ENCODE data around the gene SCN5A.

Gene SCN5A

GRCh38 chr3:38623539-38623938 is 25.9 kb downstream of the SCN5A start:
- no peak; the same call in 2 of the 3 replicates for ATAC-seq

GRCh38 chr3:38622336-38622735 is 27.2 kb downstream of the SCN5A start:
- TF ChIP-seq TOX (CRISPR knock-in tag; IDR thresholded peaks at IDR 0.05; ENCODE audit: borderline replicate concordance) (no peak), ZFP3 (CRISPR knock-in tag; IDR thresholded peaks at IDR 0.05) (no peak), RARB (CRISPR knock-in tag; IDR thresholded peaks at IDR 0.05) (no peak)
- no peak for ATAC-seq

More at GRCh38 chr3:38623539-38623938, 25.9 kb downstream of the SCN5A start:
- TF ChIP-seq ZFP3 (CRISPR knock-in tag; IDR thresholded peaks at IDR 0.05), result no peak
- no peak for TF ChIP-seq CREB5 (CRISPR knock-in tag; IDR thresholded peaks at IDR 0.05; ENCODE audit: low read depth)
- TF ChIP-seq ZNF8 (CRISPR knock-in tag; IDR thresholded peaks at IDR 0.05), result no peak
- TF ChIP-seq TOX (CRISPR knock-in tag; IDR thresholded peaks at IDR 0.05; ENCODE audit: borderline replicate concordance), result no peak
- no peak for TF ChIP-seq GLIS3 (CRISPR knock-in tag; IDR thresholded peaks at IDR 0.05)
- no peak for TF ChIP-seq PPARA (CRISPR knock-in tag; IDR thresholded peaks at IDR 0.05; ENCODE audit: borderline replicate concordance)
- TF ChIP-seq ZNF565 (CRISPR knock-in tag; conservative IDR thresholded peaks at IDR 0.05; ENCODE audit: low read depth), result no peak
- no peak for TF ChIP-seq ISL1 (CRISPR knock-in tag; IDR thresholded peaks at IDR 0.05)
- no peak for TF ChIP-seq CSDC2 (CRISPR knock-in tag; IDR thresholded peaks at IDR 0.05)

- ATAC-seq, result no peak
- TF ChIP-seq ZC3H10 (CRISPR knock-in tag; IDR thresholded peaks at IDR 0.05), result no peak
- TF ChIP-seq ESRRG (CRISPR knock-in tag; IDR thresholded peaks at IDR 0.05), result no peak
- no peak for TF ChIP-seq TOX (CRISPR knock-in tag; IDR thresholded peaks at IDR 0.05; ENCODE audit: borderline replicate concordance)
Observed at GRCh38 chr3:38620236-38620635, 29.3 kb downstream of the SCN5A start.

- no peak for ATAC-seq
Observed at GRCh38 chr3:38618343-38618742, 31.1 kb downstream of the SCN5A start.

More at GRCh38 chr3:38618343-38618742, 31.1 kb downstream of the SCN5A start:
- TF ChIP-seq TOX (CRISPR knock-in tag; IDR thresholded peaks at IDR 0.05; ENCODE audit: borderline replicate concordance), result no peak
- TF ChIP-seq SNAI2 (CRISPR knock-in tag; IDR thresholded peaks at IDR 0.05), result no peak
- no peak for TF ChIP-seq TCF4 (CRISPR knock-in tag; IDR thresholded peaks at IDR 0.05; ENCODE audit: borderline replicate concordance)
- TF ChIP-seq ESRRG (CRISPR knock-in tag; IDR thresholded peaks at IDR 0.05), result no peak
- TF ChIP-seq, protein P1, sequence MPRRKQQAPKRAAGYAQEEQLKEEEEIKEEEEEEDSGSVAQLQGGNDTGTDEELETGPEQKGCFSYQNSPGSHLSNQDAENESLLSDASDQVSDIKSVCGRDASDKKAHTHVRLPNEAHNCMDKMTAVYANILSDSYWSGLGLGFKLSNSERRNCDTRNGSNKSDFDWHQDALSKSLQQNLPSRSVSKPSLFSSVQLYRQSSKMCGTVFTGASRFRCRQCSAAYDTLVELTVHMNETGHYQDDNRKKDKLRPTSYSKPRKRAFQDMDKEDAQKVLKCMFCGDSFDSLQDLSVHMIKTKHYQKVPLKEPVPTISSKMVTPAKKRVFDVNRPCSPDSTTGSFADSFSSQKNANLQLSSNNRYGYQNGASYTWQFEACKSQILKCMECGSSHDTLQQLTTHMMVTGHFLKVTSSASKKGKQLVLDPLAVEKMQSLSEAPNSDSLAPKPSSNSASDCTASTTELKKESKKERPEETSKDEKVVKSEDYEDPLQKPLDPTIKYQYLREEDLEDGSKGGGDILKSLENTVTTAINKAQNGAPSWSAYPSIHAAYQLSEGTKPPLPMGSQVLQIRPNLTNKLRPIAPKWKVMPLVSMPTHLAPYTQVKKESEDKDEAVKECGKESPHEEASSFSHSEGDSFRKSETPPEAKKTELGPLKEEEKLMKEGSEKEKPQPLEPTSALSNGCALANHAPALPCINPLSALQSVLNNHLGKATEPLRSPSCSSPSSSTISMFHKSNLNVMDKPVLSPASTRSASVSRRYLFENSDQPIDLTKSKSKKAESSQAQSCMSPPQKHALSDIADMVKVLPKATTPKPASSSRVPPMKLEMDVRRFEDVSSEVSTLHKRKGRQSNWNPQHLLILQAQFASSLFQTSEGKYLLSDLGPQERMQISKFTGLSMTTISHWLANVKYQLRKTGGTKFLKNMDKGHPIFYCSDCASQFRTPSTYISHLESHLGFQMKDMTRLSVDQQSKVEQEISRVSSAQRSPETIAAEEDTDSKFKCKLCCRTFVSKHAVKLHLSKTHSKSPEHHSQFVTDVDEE (CRISPR knock-in tag; IDR thresholded peaks at IDR 0.05), result no peak
- TF ChIP-seq OSR1 (CRISPR knock-in tag; IDR thresholded peaks at IDR 0.05), result no peak
- TF ChIP-seq ISL1 (CRISPR knock-in tag; IDR thresholded peaks at IDR 0.05), result no peak
- TF ChIP-seq ZC3H10 (CRISPR knock-in tag; IDR thresholded peaks at IDR 0.05), result no peak
- TF ChIP-seq ZFP30 (CRISPR knock-in tag; IDR thresholded peaks at IDR 0.05), result no peak
- TF ChIP-seq RARB (CRISPR knock-in tag; IDR thresholded peaks at IDR 0.05), result no peak
- TF ChIP-seq ARNTL (CRISPR knock-in tag; IDR thresholded peaks at IDR 0.05; ENCODE audit: borderline replicate concordance, low read depth), result no peak
- no peak for TF ChIP-seq CSDC2 (CRISPR knock-in tag; IDR thresholded peaks at IDR 0.05)
- no peak for TF ChIP-seq CSRNP3 (CRISPR knock-in tag; IDR thresholded peaks at IDR 0.05)
- no peak for TF ChIP-seq PPARA (CRISPR knock-in tag; IDR thresholded peaks at IDR 0.05; ENCODE audit: borderline replicate concordance)
- no peak for TF ChIP-seq ZFP3 (CRISPR knock-in tag; IDR thresholded peaks at IDR 0.05)
- no peak for TF ChIP-seq ZNF70 (CRISPR knock-in tag; IDR thresholded peaks at IDR 0.05)
- TF ChIP-seq, protein P2, sequence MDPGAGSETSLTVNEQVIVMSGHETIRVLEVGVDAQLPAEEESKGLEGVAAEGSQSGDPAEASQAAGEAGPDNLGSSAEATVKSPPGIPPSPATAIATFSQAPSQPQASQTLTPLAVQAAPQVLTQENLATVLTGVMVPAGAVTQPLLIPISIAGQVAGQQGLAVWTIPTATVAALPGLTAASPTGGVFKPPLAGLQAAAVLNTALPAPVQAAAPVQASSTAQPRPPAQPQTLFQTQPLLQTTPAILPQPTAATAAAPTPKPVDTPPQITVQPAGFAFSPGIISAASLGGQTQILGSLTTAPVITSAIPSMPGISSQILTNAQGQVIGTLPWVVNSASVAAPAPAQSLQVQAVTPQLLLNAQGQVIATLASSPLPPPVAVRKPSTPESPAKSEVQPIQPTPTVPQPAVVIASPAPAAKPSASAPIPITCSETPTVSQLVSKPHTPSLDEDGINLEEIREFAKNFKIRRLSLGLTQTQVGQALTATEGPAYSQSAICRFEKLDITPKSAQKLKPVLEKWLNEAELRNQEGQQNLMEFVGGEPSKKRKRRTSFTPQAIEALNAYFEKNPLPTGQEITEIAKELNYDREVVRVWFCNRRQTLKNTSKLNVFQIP (CRISPR knock-in tag; IDR thresholded peaks at IDR 0.05; ENCODE audit: borderline replicate concordance, low read depth), result no peak
- TF ChIP-seq ZNF565 (CRISPR knock-in tag; conservative IDR thresholded peaks at IDR 0.05; ENCODE audit: low read depth), result no peak
- no peak for TF ChIP-seq ZNF8 (CRISPR knock-in tag; IDR thresholded peaks at IDR 0.05)

All from SK-N-SH treated with all-trans-retinoic acid at 6 μM for 48 hours (cell line).